ENCODE results near the gene GCNA. TPM values are rescaled to one million over a fixed set of nuclear protein-coding genes. Genes with fewer than 3 reads are reported as not detected.
"Not testable (repeated sequence)": the region's sequence is repeated elsewhere in the genome, so short reads cannot be mapped to it uniquely, and the experiment has no call there.

GCNA gene
- total RNA-seq, 8 experiments from 2014 or later, result 0.98 to 4.5 (median 2.8) TPM

GRCh38 chrX:71640002-71640401 is 61.8 kb downstream of the GCNA start:
- WGBS, 10 experiments, result 38 to 45% methylated on average over 2 to 4 of the region's 4 CpGs; no CpG with 5 or more reads in 8 of the 10 experiments
- ATAC-seq (replicated peaks in 6 of 8), result no peak
- no peaks in the 10 kb centered on the region for H3K4me1 ChIP-seq (replicated peaks in 1 of 2)
- in situ Hi-C loops (cut with MboI; ENCODE audit: low pct_unique_long_range_greater_than_20kb in 2 of 9, low sequenced_read_pairs in 9 of 9, unreplicated experiment in 9 of 9), result no loop called here
- H3K4me3 ChIP-seq, result no peak overlapping the region
- no peak overlapping the region for H3K27ac ChIP-seq

DNA sequence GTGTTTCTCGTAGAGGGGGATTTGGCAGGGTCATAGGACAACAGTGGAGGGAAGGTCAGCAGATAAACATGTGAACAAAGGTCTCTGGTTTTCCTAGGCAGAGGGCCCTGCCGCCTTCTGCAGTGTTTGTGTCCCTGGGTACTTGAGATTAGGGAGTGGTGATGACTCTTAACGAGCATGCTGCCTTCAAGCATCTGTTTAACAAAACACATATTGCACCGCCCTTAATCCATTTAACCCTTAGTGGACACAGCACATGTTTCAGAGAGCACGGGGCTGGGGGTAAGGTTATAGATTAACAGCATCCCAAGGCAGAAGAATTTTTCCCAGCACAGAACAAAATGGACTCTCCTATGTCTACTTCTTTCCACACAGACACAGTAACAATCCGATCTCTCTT is 66.2 kb downstream of the GCNA start:
- H3K4me1 ChIP-seq (replicated peaks in 1 of 2); in situ Hi-C loops (cut with MboI; ENCODE audit: low pct_unique_long_range_greater_than_20kb in 2 of 9, low sequenced_read_pairs in 9 of 9, unreplicated experiment in 9 of 9); H3K4me3 ChIP-seq; H3K27ac ChIP-seq; ATAC-seq (replicated peaks in 6 of 8): not testable (repeated sequence)
- WGBS, 10 experiments, result 0 to 100% (median 20%) methylated on average over 1 of the region's 6 CpGs; no CpG with 5 or more reads in 4 of the 10 experiments

GRCh38 chrX:71650333-71650969 is 72.2 kb downstream of the GCNA start:
- no peak overlapping the region for H3K27ac ChIP-seq
- no peaks in the 10 kb centered on the region for H3K4me1 ChIP-seq (replicated peaks in 1 of 2)
- peak in 1 of 8 experiments; percentile 54 for ATAC-seq (replicated peaks in 6 of 8)
- WGBS, 10 experiments, result 17 to 100% (median 95%) methylated on average over 1 to 4 of the region's 4 CpGs; no CpG with 5 or more reads in 6 of the 10 experiments
- no peak overlapping the region for H3K4me3 ChIP-seq
- in situ Hi-C loops (cut with MboI; ENCODE audit: low pct_unique_long_range_greater_than_20kb in 2 of 9, low sequenced_read_pairs in 9 of 9, unreplicated experiment in 9 of 9), result no loop called here

DNA sequence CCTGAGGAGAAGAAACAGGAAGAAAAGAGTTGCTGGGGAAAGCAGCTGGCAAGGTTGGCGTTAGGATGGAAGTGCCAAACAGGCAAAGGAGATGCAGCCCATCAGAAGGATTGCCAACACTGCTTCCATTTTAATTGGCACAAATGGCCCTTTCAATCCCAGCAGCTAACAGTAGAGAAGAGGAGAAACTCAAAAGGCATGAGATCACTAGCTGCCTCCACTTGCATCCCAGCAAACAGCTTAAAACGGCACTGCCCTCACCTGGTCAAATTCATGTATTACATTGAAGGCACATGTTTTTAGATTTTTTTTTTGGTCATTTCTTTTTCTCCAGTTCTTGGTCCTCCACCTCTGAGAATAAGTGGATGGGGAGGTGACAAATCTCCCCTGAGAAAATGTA is 74.2 kb downstream of the GCNA start:
- in situ Hi-C loops (cut with MboI; ENCODE audit: low pct_unique_long_range_greater_than_20kb in 2 of 9, low sequenced_read_pairs in 9 of 9, unreplicated experiment in 9 of 9), result no loop called here
- Histone ChIP-seq H3K27ac (no peak overlapping the region), H3K4me3 (no peak overlapping the region), H3K4me1 (replicated peaks in 1 of 2) (no peaks in the 10 kb centered on the region)
- 25 to 50% (median 40%) methylated on average over 2 of the region's 2 CpGs; no CpG with 5 or more reads in 7 of the 10 experiments for whole genome bisulfite sequencing, 10 experiments
- peak in 4 of 8 experiments; percentile 23 to 57 (median 46) for ATAC-seq (replicated peaks in 6 of 8)

- in situ Hi-C loops (cut with MboI; ENCODE audit: low pct_unique_long_range_greater_than_20kb in 2 of 9, low sequenced_read_pairs in 9 of 9, unreplicated experiment in 9 of 9), result no loop called here
- Histone ChIP-seq H3K27ac (no peak overlapping the region), H3K4me1 (replicated peaks in 1 of 2) (no peaks in the 10 kb centered on the region), H3K4me3 (no peak overlapping the region)
- 80 to 89% methylated on average over 1 to 2 of the region's 2 CpGs; no CpG with 5 or more reads in 8 of the 10 experiments for WGBS, 10 experiments
- ATAC-seq (replicated peaks in 6 of 8), result no peak
Observed at GRCh38 chrX:71653344-71653743, 75.1 kb downstream of the GCNA start.

GRCh38 chrX:71657267-71657666 is 79.0 kb downstream of the GCNA start:
- H3K4me3 ChIP-seq, result no peak overlapping the region
- H3K4me1 ChIP-seq (replicated peaks in 1 of 2), result no peaks in the 10 kb centered on the region
- 42 to 75% methylated on average over 2 to 3 of the region's 4 CpGs; no CpG with 5 or more reads in 8 of the 10 experiments for WGBS, 10 experiments
- in situ Hi-C loops (cut with MboI; ENCODE audit: low pct_unique_long_range_greater_than_20kb in 2 of 9, low sequenced_read_pairs in 9 of 9, unreplicated experiment in 9 of 9), result no loop called here
- H3K27ac ChIP-seq, result no peak overlapping the region
- ATAC-seq (replicated peaks in 6 of 8), result no peak

DNA sequence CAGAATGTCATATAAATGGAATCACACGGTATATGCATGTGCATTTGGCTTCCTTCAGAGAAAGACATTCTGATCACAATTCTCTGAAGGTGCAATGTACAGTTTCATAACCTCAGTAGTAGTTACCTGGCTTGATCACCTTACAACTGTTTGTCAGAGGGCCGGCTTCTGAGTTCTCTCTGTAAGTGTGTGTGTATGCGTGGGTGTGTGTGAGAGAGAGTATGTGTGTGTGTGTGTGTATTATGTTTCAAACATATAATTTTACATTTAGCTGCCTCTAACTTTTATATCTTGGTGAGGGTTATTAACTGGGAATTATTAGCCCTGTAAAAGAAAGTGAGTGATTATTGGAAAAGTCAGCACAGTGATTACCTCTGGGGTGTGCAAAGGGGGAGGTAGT is 81.1 kb downstream of the GCNA start:
- Histone ChIP-seq H3K4me3 (no peak overlapping the region), H3K27ac (no peak overlapping the region), H3K4me1 (replicated peaks in 1 of 2) (no peaks in the 10 kb centered on the region)
- ATAC-seq (replicated peaks in 6 of 8), result no peak
- 30 to 100% (median 59%) methylated on average over 1 to 3 of the region's 3 CpGs; no CpG with 5 or more reads in 6 of the 10 experiments for WGBS, 10 experiments
- in situ Hi-C loops (cut with MboI; ENCODE audit: low pct_unique_long_range_greater_than_20kb in 2 of 9, low sequenced_read_pairs in 9 of 9, unreplicated experiment in 9 of 9), result no loop called here

GRCh38 chrX:71659959-71660358 is 81.7 kb downstream of the GCNA start:
- no CpG with 5 or more reads among the region's 6 CpGs for WGBS, 10 experiments
- Histone ChIP-seq H3K4me1 (replicated peaks in 1 of 2) (no peaks in the 10 kb centered on the region), H3K27ac (no peak overlapping the region), H3K4me3 (no peak overlapping the region)
- in situ Hi-C loops (cut with MboI; ENCODE audit: low pct_unique_long_range_greater_than_20kb in 2 of 9, low sequenced_read_pairs in 9 of 9, unreplicated experiment in 9 of 9), result no loop called here
- ATAC-seq (replicated peaks in 6 of 8), result no peak

DNA sequence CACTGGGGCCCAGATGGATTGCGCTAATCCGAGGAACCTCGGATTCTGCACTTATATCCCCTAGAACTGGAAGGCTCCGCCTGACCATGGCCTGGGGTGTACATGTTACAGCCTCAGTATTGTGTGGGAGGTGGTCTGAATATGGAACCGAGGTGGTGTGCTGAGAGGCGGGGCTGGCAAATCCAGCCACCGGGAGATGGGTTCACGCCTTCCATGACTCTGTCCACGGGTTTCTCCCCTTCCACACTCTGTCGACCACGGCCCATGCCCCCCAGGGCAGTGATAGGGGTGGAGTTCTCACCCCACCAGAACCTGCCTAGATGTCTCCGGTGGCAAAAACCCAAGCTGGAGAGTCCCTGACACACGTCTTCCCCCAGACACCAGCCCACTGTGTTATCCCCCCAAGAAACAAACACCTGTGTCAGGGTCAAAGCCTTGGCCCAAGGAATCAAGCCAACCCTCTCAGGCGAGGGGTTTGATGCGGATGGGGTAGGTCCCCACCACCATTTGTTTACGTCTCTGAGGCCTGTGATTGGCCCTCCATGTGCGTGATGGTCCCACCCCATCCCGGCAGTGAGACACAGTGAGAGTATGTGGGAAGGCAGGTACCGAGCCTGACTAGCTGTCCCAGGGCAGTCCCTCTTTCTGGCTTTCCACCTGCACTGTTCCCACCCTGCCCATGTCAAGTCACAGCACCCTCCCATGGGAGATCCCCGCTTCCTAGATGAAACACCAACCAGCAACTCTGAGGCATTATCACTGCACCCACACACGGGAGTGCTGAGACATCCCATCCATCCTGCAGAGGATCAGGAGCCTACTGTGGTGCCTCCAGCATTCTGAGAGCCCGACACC is 82.6 kb downstream of the GCNA start:
- in situ Hi-C loops (cut with MboI; ENCODE audit: low pct_unique_long_range_greater_than_20kb in 2 of 9, low sequenced_read_pairs in 9 of 9, unreplicated experiment in 9 of 9), result no loop called here

GRCh38 chrX:71661919-71662318 is 83.7 kb downstream of the GCNA start:
- Histone ChIP-seq H3K4me3 (no peak overlapping the region), H3K27ac (no peak overlapping the region), H3K4me1 (replicated peaks in 1 of 2) (no peaks in the 10 kb centered on the region)
- in situ Hi-C loops (cut with MboI; ENCODE audit: low pct_unique_long_range_greater_than_20kb in 2 of 9, low sequenced_read_pairs in 9 of 9, unreplicated experiment in 9 of 9), result no loop called here
- WGBS, 10 experiments, result 60% methylated on average over 1 of the region's 12 CpGs; no CpG with 5 or more reads in 9 of the 10 experiments
- no peak for ATAC-seq (replicated peaks in 6 of 8)

More for the DNA sequence above, 82.6 kb downstream of the GCNA start:
- Histone ChIP-seq H3K4me1 (replicated peaks in 1 of 2) (no peaks in the 10 kb centered on the region), H3K27ac (no peak overlapping the region), H3K4me3 (no peak overlapping the region)
- 36% methylated on average over 3 of the region's 22 CpGs; no CpG with 5 or more reads in 9 of the 10 experiments for WGBS, 10 experiments
- ATAC-seq (replicated peaks in 6 of 8), result no peak

GRCh38 chrX:71662654-71663053 is 84.4 kb downstream of the GCNA start:
- ATAC-seq (replicated peaks in 6 of 8); H3K27ac ChIP-seq; in situ Hi-C loops (cut with MboI; ENCODE audit: low pct_unique_long_range_greater_than_20kb in 2 of 9, low sequenced_read_pairs in 9 of 9, unreplicated experiment in 9 of 9); H3K4me1 ChIP-seq (replicated peaks in 1 of 2); H3K4me3 ChIP-seq: not testable (repeated sequence)
- WGBS, 10 experiments, result no CpG with 5 or more reads among the region's 11 CpGs
